Mesodermal cell (in vitro differentiated cells): ENCODE measurements around the gene MYO7A.

Experiments
- H3K27ac ChIP-seq: 2 replicates; pipeline ENCODE4 v1.7.0; 2013; ENCODE audit warnings: mild to moderate bottlenecking, low read depth, low read length, moderate library complexity; ENCODE audit not compliant: severe bottlenecking
- H3K36me3 ChIP-seq: 2 replicates; pipeline ENCODE4 v1.7.1; 2013; ENCODE audit warnings: mild to moderate bottlenecking, low read length, moderate library complexity; ENCODE audit not compliant: control insufficient read depth, insufficient read depth
- H3K4me1 ChIP-seq: one replicate; pipeline ENCODE4 v1.7.1; 2013; ENCODE audit warnings: mild to moderate bottlenecking, low read length; ENCODE audit not compliant: insufficient read depth, control insufficient read depth, poor library complexity, severe bottlenecking
- H3K4me3 ChIP-seq: 2 replicates; pipeline ENCODE4 v1.7.0; 2013; ENCODE audit warnings: low read length, control low read depth, mild to moderate bottlenecking; ENCODE audit not compliant: insufficient read depth, poor library complexity, severe bottlenecking; ENCODE audit errors: extremely low read depth
- H3K9me3 ChIP-seq: 2 replicates; pipeline ENCODE4 v1.7.1; 2013; ENCODE audit warnings: mild to moderate bottlenecking, low read length, moderate library complexity; ENCODE audit not compliant: control insufficient read depth
- WGBS, 2 experiments: methylation state at CpG; one replicate each; pipeline ENCODE4 v1.1.5; 2013; ENCODE audit warnings: missing lambda C conversion rate in 2 of 2; ENCODE audit not compliant: insufficient coverage in 2 of 2; 5-methylcytosine and 5-hydroxymethylcytosine counted together

MYO7A gene

DNA sequence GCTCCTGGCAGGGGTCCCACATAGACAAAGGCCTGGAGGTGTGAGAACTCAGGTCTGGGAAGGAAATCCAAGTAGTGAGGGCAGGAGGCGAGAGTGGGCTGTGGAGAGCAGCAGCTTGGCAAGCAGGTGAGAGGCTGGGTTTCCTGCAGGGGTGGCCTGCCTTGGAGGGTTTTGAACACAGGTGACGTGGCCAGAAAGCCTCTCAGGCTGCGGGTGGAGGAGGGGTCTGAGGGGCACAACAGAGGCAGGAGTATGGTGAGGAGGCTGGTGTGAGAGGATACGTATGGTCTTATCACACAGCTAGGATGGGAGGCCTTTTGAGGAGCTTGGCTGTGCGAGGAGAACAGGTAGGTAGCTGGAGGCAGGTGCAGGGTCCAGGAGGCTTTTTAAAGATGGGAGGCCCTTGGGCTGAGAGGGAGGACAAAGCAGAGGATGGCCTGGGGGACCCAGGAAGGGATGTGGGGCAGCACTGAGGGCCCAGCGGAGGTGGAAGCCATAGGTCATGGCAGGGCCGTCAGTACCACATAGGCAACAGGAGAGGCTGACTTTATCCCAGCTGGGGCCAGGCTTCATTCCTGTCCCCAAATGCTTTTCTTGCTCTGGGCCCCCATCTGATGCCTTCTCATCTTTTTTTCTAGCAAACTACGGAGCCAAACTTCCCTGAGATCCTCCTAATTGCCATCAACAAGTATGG is 84.4 kb downstream of the MYO7A start:
- 89 to 94% methylated on average over 5 to 8 of the region's 8 CpGs for WGBS, 2 experiments
- Histone ChIP-seq H3K4me1 (no peaks in the 10 kb centered on the region), H3K4me3 (no peak overlapping the region), H3K27ac (no peak overlapping the region), H3K36me3 (no peaks in the 10 kb centered on the region), H3K9me3 (no peaks in the 10 kb centered on the region)

- no peaks in the 10 kb centered on the region for H3K36me3 ChIP-seq
- no peak overlapping the region for H3K27ac ChIP-seq
- no peaks in the 10 kb centered on the region for H3K4me1 ChIP-seq
- H3K4me3 ChIP-seq: no peak overlapping the region
- 83 to 87% methylated on average over 11 to 12 of the region's 13 CpGs for WGBS, 2 experiments
- no peaks in the 10 kb centered on the region for H3K9me3 ChIP-seq
These were observed 85.1 kb downstream of the MYO7A start for GRCh38 chr11:77213029-77213579.

DNA sequence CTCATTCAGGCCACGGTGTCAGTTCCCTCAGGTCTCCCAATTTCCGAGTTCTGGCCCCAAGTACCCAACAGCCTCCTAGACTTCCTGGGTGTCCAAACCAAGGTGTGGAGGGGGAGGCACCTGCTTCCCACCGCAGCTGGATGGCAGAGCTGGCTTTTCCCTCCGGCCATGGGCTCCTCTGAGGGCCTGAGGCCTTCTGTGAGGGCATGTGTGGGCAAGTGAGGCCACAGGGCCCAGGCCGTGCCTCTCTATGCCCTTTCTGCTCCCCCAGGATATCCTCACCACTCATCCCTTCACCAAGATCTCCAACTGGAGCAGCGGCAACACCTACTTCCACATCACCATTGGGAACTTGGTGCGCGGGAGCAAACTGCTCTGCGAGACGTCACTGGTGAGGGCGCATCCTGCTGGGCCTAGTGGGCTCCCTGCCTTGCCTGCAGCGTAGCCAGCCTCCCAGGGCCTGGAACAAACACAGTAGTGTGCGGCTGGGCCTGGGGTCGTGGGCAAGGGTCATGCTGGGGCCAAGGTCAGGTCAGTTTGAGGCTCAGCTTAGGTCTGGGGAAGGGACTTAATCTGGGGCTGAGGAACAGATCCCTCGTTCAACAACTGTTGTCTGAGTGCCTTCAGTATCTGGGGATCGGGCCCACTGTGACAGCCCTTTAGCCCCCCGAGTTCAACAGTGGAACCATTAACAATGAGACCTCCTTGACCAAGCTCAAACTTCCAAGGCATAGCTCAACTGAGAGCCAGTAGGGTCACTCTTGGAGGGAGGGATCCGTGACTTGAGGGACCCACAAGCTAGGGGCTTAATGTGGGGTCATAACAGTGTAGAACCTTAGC is 85.8 kb downstream of the MYO7A start:
- no peaks in the 10 kb centered on the region for H3K4me1 ChIP-seq
- H3K36me3 ChIP-seq: no peaks in the 10 kb centered on the region
- no peaks in the 10 kb centered on the region for H3K9me3 ChIP-seq
- H3K27ac ChIP-seq: no peak overlapping the region
- 88 to 93% methylated on average over 15 of the region's 18 CpGs for WGBS, 2 experiments
- H3K4me3 ChIP-seq: no peak overlapping the region

GRCh38 chr11:77214557-77214956 is 86.5 kb downstream of the MYO7A start:
- H3K36me3 ChIP-seq: no peaks in the 10 kb centered on the region
- H3K4me1 ChIP-seq: no peaks in the 10 kb centered on the region
- H3K27ac ChIP-seq: no peak overlapping the region
- 90 to 98% methylated on average over 8 of the region's 9 CpGs for WGBS, 2 experiments
- no peaks in the 10 kb centered on the region for H3K9me3 ChIP-seq
- no peak overlapping the region for H3K4me3 ChIP-seq

- WGBS, 2 experiments: 80 to 92% methylated on average over 2 of the region's 3 CpGs
- no peak overlapping the region for H3K27ac ChIP-seq
- H3K4me1 ChIP-seq: no peaks in the 10 kb centered on the region
- H3K9me3 ChIP-seq: no peaks in the 10 kb centered on the region
- no peaks in the 10 kb centered on the region for H3K36me3 ChIP-seq
- no peak overlapping the region for H3K4me3 ChIP-seq
These were observed 87.1 kb downstream of the MYO7A start for GRCh38 chr11:77215106-77215505.

GRCh38 chr11:77217156-77217555 is 89.1 kb downstream of the MYO7A start:
- no peaks in the 10 kb centered on the region for H3K36me3 ChIP-seq
- WGBS, 2 experiments: 100% methylated on average over 1 of the region's 2 CpGs; no CpG with 5 or more reads in 1 of the 2 experiments
- no peaks in the 10 kb centered on the region for H3K9me3 ChIP-seq
- H3K27ac ChIP-seq: no peak overlapping the region
- no peak overlapping the region for H3K4me3 ChIP-seq
- no peaks in the 10 kb centered on the region for H3K4me1 ChIP-seq

DNA sequence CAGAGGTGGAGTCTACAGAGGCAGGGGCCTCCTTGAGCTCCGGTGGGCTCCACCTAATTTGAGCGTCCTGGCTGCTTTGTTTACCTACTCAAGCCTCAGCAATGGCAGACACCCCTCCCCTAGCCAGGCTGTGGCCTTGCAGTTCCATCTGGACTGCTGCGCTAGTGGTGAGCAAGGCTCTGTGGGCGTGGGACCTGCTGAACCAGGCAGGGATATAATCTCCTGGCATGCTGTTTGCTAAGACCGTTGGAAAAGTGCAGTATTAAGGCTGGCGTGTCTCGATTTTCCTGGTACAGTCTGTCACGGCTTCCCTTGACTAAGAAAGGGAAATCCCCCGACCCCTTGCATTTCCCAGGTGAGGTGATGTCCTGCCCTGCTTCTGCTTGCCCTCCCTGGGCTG is 95.8 kb downstream of the MYO7A start:
- Histone ChIP-seq H3K4me1 (no peaks in the 10 kb centered on the region), H3K36me3 (no peaks in the 10 kb centered on the region), H3K4me3 (no peak overlapping the region), H3K27ac (no peak overlapping the region), H3K9me3 (no peaks in the 10 kb centered on the region)
- 80% methylated on average over 7 to 9 of the region's 9 CpGs for WGBS, 2 experiments

GRCh38 chr11:77230878-77231605 is 103.0 kb downstream of the MYO7A start:
- Histone ChIP-seq H3K4me1 (no peaks in the 10 kb centered on the region), H3K4me3 (no peak overlapping the region), H3K27ac (no peak overlapping the region), H3K9me3 (no peaks in the 10 kb centered on the region), H3K36me3 (no peaks in the 10 kb centered on the region)
- 85% methylated on average over 3 of the region's 5 CpGs; no CpG with 5 or more reads in 1 of the 2 experiments for WGBS, 2 experiments

DNA sequence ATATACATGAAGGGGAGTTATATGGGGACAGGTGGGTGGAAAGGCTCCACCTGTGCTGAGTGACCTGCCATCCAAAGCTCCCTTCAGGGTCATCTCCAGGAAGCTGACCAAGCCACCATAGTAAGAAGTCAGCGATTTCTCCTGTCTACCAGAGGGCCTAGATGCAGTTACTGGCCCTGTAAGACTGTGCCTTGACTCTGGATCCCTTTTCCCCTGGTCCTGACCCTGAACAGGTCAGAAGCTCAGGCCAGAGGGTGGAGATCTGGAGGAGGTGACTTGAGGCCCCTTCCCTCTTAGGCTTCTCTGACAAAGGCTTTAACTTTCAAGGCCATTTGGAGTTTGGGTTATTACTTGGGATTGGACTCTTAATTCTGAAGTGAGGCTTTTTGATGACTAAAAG is 103.8 kb downstream of the MYO7A start:
- whole genome bisulfite sequencing, 2 experiments: 63 to 90% methylated on average over 1 of the region's 1 CpG
- no peak overlapping the region for H3K27ac ChIP-seq
- no peak overlapping the region for H3K4me3 ChIP-seq
- no peaks in the 10 kb centered on the region for H3K9me3 ChIP-seq
- H3K4me1 ChIP-seq: no peaks in the 10 kb centered on the region
- no peaks in the 10 kb centered on the region for H3K36me3 ChIP-seq

DNA sequence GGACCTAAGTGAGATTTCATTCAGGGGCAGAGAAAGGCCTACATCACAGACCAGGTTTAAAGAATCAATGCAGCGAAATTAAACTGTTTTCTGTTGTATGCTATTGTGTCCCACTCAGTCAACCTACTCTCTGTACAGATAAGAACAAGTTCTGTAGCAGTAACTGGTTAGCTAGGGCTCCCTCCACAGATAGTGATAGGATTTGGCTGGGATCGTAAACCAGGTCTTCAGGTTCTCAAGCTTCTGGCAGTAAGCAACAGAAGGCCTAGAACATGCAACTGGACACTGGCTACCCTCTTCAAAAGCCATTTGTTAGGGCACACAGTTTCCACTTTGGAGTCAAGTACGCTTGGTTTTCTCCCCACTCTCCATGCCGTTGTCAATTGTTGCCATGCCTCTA is 104.2 kb downstream of the MYO7A start:
- 96 to 100% methylated on average over 3 of the region's 4 CpGs for WGBS, 2 experiments
- no peaks in the 10 kb centered on the region for H3K9me3 ChIP-seq
- no peaks in the 10 kb centered on the region for H3K36me3 ChIP-seq
- no peak overlapping the region for H3K4me3 ChIP-seq
- H3K4me1 ChIP-seq: no peaks in the 10 kb centered on the region
- H3K27ac ChIP-seq: no peak overlapping the region
